Endothelial cell (in vitro differentiated cells): Measurements from ENCODE around the gene ABHD3. TPM values are rescaled to one million over a fixed set of nuclear protein-coding genes. Genes with fewer than 3 reads are reported as not detected.
A peak's percentile ranks its signal among the peaks of the same experiment; 100 is the strongest.
"Not testable (repeated sequence)": the region's sequence is repeated elsewhere in the genome, so short reads cannot be mapped to it uniquely, and the experiment has no call there.

Source experiments
- DNase-seq: peaks from one replicate; pipeline ENCODE4 v3.0.0; 2021; ENCODE audit warnings: low spot score
- H3K27ac Mint-ChIP-seq: one replicate; pipeline ENCODE4 v1.8.0; 2021; ENCODE audit warnings: mixed read lengths, inconsistent platforms; ENCODE audit not compliant: unreplicated experiment
- H3K27me3 Mint-ChIP-seq: one replicate; pipeline ENCODE4 v1.8.0; 2021; ENCODE audit warnings: mild to moderate bottlenecking, moderate library complexity, mixed read lengths, inconsistent platforms; ENCODE audit not compliant: unreplicated experiment
- H3K36me3 Mint-ChIP-seq: one replicate; pipeline ENCODE4 v1.8.0; 2021; ENCODE audit warnings: mild to moderate bottlenecking, low read depth, mixed read lengths, inconsistent platforms; ENCODE audit not compliant: unreplicated experiment
- H3K4me1 Mint-ChIP-seq: one replicate; pipeline ENCODE4 v1.8.0; 2021; ENCODE audit warnings: mild to moderate bottlenecking, mixed read lengths, inconsistent platforms; ENCODE audit not compliant: unreplicated experiment
- H3K4me3 Mint-ChIP-seq: one replicate; pipeline ENCODE4 v1.8.0; 2021; ENCODE audit warnings: mild to moderate bottlenecking, mixed read lengths, inconsistent platforms; ENCODE audit not compliant: unreplicated experiment
- H3K9me3 Mint-ChIP-seq: one replicate; pipeline ENCODE4 v1.8.0; 2021; ENCODE audit warnings: mixed read lengths, inconsistent platforms; ENCODE audit not compliant: unreplicated experiment
- CTCF ChIP-seq: fragments of 200-600 bp; sonication (generic); IDR thresholded peaks from one replicate; pipeline ENCODE4 v1.5.0; 2021; ENCODE audit warnings: antibody characterized with exemption; ENCODE audit not compliant: unreplicated experiment
- microRNA-seq: library from miRNA; unstranded; fragments of <30 nt; microRNA quantifications from one replicate; pipeline ENCODE4, GENCODE V29; 2020; ENCODE audit not compliant: unreplicated experiment
- total RNA-seq: library from RNA; stranded (reverse); fragmentation: NEBNext Ultra II Directional; extraction: Animal tissue kit (Norgen Biotek cat#: 25700); gene quantifications from one replicate; pipeline ENCODE4 v1.2.1, GENCODE V29; 2021; ENCODE audit not compliant: unreplicated experiment

Gene ABHD3
- total RNA-seq, 1 donor from 2014 or later = 13.8 TPM

GRCh38 chr18:21612125-21613039 lies 92.2 kb downstream of the ABHD3 start, which contains the start of gene SNRPD1:
TSS of gene SNRPD1 (plus strand) at chr18:21612314. CDS start at chr18:21612430, 116 bp downstream.
- peak within 1 kb of the TSS; percentile 96 for H3K4me3 Mint-ChIP-seq
- peak within 1 kb of the TSS; percentile 99 for H3K27ac Mint-ChIP-seq
- H3K27me3 Mint-ChIP-seq = peaks cover 2% of the 10 kb centered on the region
- H3K9me3 Mint-ChIP-seq = no peaks in the 10 kb centered on the region
- peak; percentile 85 for TF ChIP-seq CTCF
- peak; percentile 98 for DNase-seq
- peaks cover 15% of the 10 kb centered on the region for H3K4me1 Mint-ChIP-seq
- peaks cover 15% of the 10 kb centered on the region for H3K36me3 Mint-ChIP-seq

- Mint-ChIP-seq H3K4me1 (peaks cover 15% of the 10 kb centered on the region), H3K4me3 (peak overlapping the region; percentile 96), H3K36me3 (peaks cover 15% of the 10 kb centered on the region), H3K27ac (peak overlapping the region; percentile 99)
- not testable (repeated sequence) for H3K27me3 Mint-ChIP-seq, H3K9me3 Mint-ChIP-seq, DNase-seq
These were observed 93.0 kb downstream of the ABHD3 start for GRCh38 chr18:21611401-21612124.

GRCh38 chr18:21605213-21605612 lies 99.4 kb downstream of the ABHD3 start:
- Mint-ChIP-seq H3K36me3 (no peaks in the 10 kb centered on the region), H3K9me3 (no peaks in the 10 kb centered on the region), H3K4me3 (no peak overlapping the region), H3K4me1 (no peaks in the 10 kb centered on the region), H3K27ac (no peak overlapping the region), H3K27me3 (peaks cover 5% of the 10 kb centered on the region)
- DNase-seq = no peak
- TF ChIP-seq CTCF = no peak

- Mint-ChIP-seq H3K9me3 (no peaks in the 10 kb centered on the region), H3K27ac (no peak overlapping the region), H3K4me3 (no peak overlapping the region), H3K36me3 (no peaks in the 10 kb centered on the region), H3K27me3 (peaks cover 7% of the 10 kb centered on the region), H3K4me1 (peaks cover 2% of the 10 kb centered on the region)
- TF ChIP-seq CTCF = no peak
- DNase-seq = no peak
These were observed 99.9 kb downstream of the ABHD3 start for GRCh38 chr18:21604671-21605070.

- TF ChIP-seq CTCF = no peak
- Mint-ChIP-seq H3K4me1 (peaks cover 10% of the 10 kb centered on the region), H3K4me3 (no peak overlapping the region), H3K36me3 (no peaks in the 10 kb centered on the region), H3K27ac (peak overlapping the region; percentile 61), H3K9me3 (no peaks in the 10 kb centered on the region), H3K27me3 (peaks cover 12% of the 10 kb centered on the region)
- no peak for DNase-seq
These were observed 102.3 kb downstream of the ABHD3 start for GRCh38 chr18:21602299-21602587.

Small RNAs within 50 kb of the gene (microRNA-seq; reads per million reads assigned to microRNA genes)
- gene MIR320C1 = 0.56 reads per million

Other genes starting within 250 kb of the ABHD3 start
- gene ESCO1, start 104.1 kb downstream of the ABHD3 start, total RNA-seq = 19.3 TPM
- 82.5 TPM for gene SNRPD1, start 92.5 kb downstream of the ABHD3 start, total RNA-seq
- 62.8 TPM for gene MIB1, start 36.0 kb upstream of the ABHD3 start, total RNA-seq